ENCODE data around the gene LRRC8C.

GRCh38 chr1:89643577-89643976 lies 10.7 kb downstream of the LRRC8C start:
- no peak for TF ChIP-seq EZH2 (IDR thresholded peaks at IDR 0.05; ENCODE audit: borderline replicate concordance, low read length)
- no peak for TF ChIP-seq CTCF (conservative IDR thresholded peaks at IDR 0.05 in 1 of 2, IDR thresholded peaks at IDR 0.05 in 1 of 2; ENCODE audit: extremely low read depth in 1 of 2, insufficient read depth in 1 of 2, low read depth in 1 of 2, low read length in 2 of 2)
